Small intestine (tissue), 7 donors: ENCODE data around the gene CORO1C. TPM values are rescaled to one million over a fixed set of nuclear protein-coding genes. Genes with fewer than 3 reads are reported as not detected.

Experiments used
- DNase-seq, 2 donors: peaks; one replicate each; pipeline versions ENCODE4 v3.0.0 to v3.0.0-alpha.2; 2013
- FAIRE-seq: peaks from 2 replicates; lab custom pipeline; 2012; peaks lifted over from hg19 to GRCh38; lab: Jason Lieb, UNC
- H3K27ac ChIP-seq, 3 donors: one replicate each; pipeline ENCODE4 v1.5.1; 2013; ENCODE audit warnings: low read length in 2 of 3, mild to moderate bottlenecking in 2 of 3, control low read depth in 1 of 3, inconsistent platforms in 1 of 3, low read depth in 1 of 3, moderate library complexity in 1 of 3
- H3K27me3 ChIP-seq, 3 donors: one replicate each; pipeline ENCODE4 v1.6.1; 2013; ENCODE audit warnings: low read length in 3 of 3, inconsistent platforms in 1 of 3; ENCODE audit not compliant: control insufficient read depth in 3 of 3, insufficient read depth in 3 of 3
- H3K36me3 ChIP-seq, 3 donors: one replicate each; pipeline ENCODE4 v1.6.1; 2013; ENCODE audit warnings: low read length in 3 of 3, inconsistent platforms in 1 of 3, low read depth in 1 of 3, mild to moderate bottlenecking in 1 of 3, moderate library complexity in 1 of 3; ENCODE audit not compliant: control insufficient read depth in 3 of 3, insufficient read depth in 2 of 3
- H3K4me1 ChIP-seq, 3 donors: one replicate each; pipeline ENCODE4 v1.6.1; 2013; ENCODE audit warnings: low read length in 2 of 3, inconsistent platforms in 1 of 3, low read depth in 1 of 3, mild to moderate bottlenecking in 1 of 3, moderate library complexity in 1 of 3; ENCODE audit not compliant: control insufficient read depth in 3 of 3, insufficient read depth in 2 of 3
- H3K4me3 ChIP-seq, 3 donors: one replicate each; pipeline ENCODE4 v1.5.1; 2013; ENCODE audit warnings: low read length in 3 of 3, control low read depth in 1 of 3, inconsistent platforms in 1 of 3, low read depth in 1 of 3, mild to moderate bottlenecking in 1 of 3, moderate library complexity in 1 of 3
- H3K9me3 ChIP-seq, 2 donors: one replicate each; pipeline ENCODE4 v1.6.1; 2013; ENCODE audit warnings: low read depth in 1 of 2, low read length in 1 of 2; ENCODE audit not compliant: control insufficient read depth in 2 of 2, insufficient read depth in 1 of 2
- WGBS, 3 donors: extraction: QIAGEN DNeasy Blood & Tissue Kit; methylation state at CpG; one replicate each; pipeline ENCODE4 v1.1.7; 2013; 5-methylcytosine and 5-hydroxymethylcytosine counted together
- polyA plus RNA-seq, 4 donors: library from polyadenylated mRNA; stranded (reverse) in 3 of 4; unstranded in 1 of 4; fragments of 200-250 nt in 3 of 4; fragments of 120-200 nt in 1 of 4; gene quantifications; one replicate each; pipeline versions ENCODE4 v1.2.1 to v1.2.3, GENCODE V29; 2013
- donor health status: healthy with polysubstance abuse.
- donor health status: control.
- donor health status: control.
- donor health status: Bipolar disorder and iron deficiency.
- donor health status: healthy.

The CORO1C gene
- polyA plus RNA-seq, 4 donors, result 22.2 to 59.2 (median 33.0) TPM

GRCh38 chr12:108691998-108692808 lies 39.1 kb downstream of the CORO1C start:
- no peak for FAIRE-seq

DNA sequence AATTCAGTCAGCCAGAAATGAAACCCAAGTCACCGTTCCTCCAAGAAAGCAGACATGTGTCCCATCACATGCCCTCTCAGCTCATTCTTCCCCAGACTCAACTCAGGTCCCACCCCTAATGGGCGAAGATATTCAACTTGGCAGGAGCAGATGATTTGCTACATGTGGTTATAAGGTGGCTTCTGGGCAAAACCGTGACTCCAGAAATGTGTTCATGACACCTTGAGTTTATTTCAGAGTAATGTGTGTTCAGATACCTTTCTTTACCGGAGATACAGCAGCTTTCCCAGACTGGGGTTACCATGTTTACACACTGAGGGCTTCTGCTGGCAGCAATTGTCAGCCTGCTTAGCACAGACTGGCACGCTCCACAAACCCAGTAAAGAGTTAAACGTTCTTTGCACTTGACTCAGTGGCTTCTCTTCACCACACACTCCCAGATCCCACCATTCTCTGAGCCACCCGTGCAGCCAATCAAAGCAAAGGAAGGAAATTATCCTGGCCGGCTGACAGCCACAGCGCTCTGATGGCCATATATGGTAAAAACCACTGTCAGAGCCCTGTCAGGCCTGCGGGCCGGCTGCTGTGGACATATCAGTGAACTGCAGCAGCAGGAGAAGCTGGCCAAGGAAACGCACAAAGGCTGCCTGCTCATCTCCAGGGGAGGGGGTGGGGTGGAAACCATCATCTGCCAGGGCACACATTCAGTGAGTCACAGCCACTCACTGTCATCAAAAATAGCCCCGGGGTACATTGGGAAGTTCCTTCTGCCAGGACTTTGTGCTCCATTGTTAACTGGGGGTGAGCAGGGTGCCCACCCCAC lies 39.9 kb downstream of the CORO1C start:
- 15 to 30% (median 25%) methylated on average over 13 of the region's 13 CpGs for WGBS, 3 donors
- FAIRE-seq, result no peak
- H3K4me3 ChIP-seq, result peak overlapping the region in 1 of 3 donors; percentile 3

More at GRCh38 chr12:108691998-108692808, 39.1 kb downstream of the CORO1C start:
- Histone ChIP-seq H3K4me3 (no peak overlapping the region), H3K4me1 (peaks cover 0 to 18% (median 12%) of the 10 kb centered on the region in 3 donors), H3K36me3 (peaks cover 0 to 6% (median 0%) of the 10 kb centered on the region in 3 donors), H3K9me3 (no peaks in the 10 kb centered on the region), H3K27me3 (no peaks in the 10 kb centered on the region), H3K27ac (peak overlapping the region; percentile 44 to 90 (median 64))
- no peak for DNase-seq
- 41 to 62% (median 56%) methylated on average over 9 of the region's 9 CpGs for WGBS, 3 donors

GRCh38 chr12:108690542-108691174 lies 40.7 kb downstream of the CORO1C start:
- DNase-seq (no peak), FAIRE-seq (no peak)
- 69 to 83% (median 79%) methylated on average over 4 of the region's 4 CpGs for WGBS, 3 donors
- H3K4me3 ChIP-seq, result no peak overlapping the region
- H3K27ac ChIP-seq, result peak overlapping the region in 2 of 3 donors; percentile 64 to 90
- no peaks in the 10 kb centered on the region for H3K27me3 ChIP-seq
- peaks cover 0 to 18% (median 10%) of the 10 kb centered on the region in 3 donors for H3K4me1 ChIP-seq
- H3K36me3 ChIP-seq, result peaks cover 0 to 6% (median 0%) of the 10 kb centered on the region in 3 donors
- no peaks in the 10 kb centered on the region for H3K9me3 ChIP-seq

More for the DNA sequence above, 39.9 kb downstream of the CORO1C start:
- no peaks in the 10 kb centered on the region for H3K27me3 ChIP-seq
- peaks cover 0 to 6% (median 0%) of the 10 kb centered on the region in 3 donors for H3K36me3 ChIP-seq
- DNase-seq, result peak; percentile 54 to 89
- H3K9me3 ChIP-seq, result no peaks in the 10 kb centered on the region
- peaks cover 0 to 18% (median 12%) of the 10 kb centered on the region in 3 donors for H3K4me1 ChIP-seq
- peak overlapping the region; percentile 44 to 90 (median 64) for H3K27ac ChIP-seq

- Histone ChIP-seq H3K4me3 (no peak overlapping the region), H3K9me3 (no peaks in the 10 kb centered on the region), H3K27me3 (no peaks in the 10 kb centered on the region), H3K4me1 (peaks cover 0 to 18% (median 10%) of the 10 kb centered on the region in 3 donors), H3K36me3 (peaks cover 0 to 6% (median 0%) of the 10 kb centered on the region in 3 donors), H3K27ac (peak overlapping the region; percentile 34 to 55 (median 43))
- no peak for FAIRE-seq
- DNase-seq, result no peak
Measured at GRCh38 chr12:108690191-108690518, 41.2 kb downstream of the CORO1C start.

DNA sequence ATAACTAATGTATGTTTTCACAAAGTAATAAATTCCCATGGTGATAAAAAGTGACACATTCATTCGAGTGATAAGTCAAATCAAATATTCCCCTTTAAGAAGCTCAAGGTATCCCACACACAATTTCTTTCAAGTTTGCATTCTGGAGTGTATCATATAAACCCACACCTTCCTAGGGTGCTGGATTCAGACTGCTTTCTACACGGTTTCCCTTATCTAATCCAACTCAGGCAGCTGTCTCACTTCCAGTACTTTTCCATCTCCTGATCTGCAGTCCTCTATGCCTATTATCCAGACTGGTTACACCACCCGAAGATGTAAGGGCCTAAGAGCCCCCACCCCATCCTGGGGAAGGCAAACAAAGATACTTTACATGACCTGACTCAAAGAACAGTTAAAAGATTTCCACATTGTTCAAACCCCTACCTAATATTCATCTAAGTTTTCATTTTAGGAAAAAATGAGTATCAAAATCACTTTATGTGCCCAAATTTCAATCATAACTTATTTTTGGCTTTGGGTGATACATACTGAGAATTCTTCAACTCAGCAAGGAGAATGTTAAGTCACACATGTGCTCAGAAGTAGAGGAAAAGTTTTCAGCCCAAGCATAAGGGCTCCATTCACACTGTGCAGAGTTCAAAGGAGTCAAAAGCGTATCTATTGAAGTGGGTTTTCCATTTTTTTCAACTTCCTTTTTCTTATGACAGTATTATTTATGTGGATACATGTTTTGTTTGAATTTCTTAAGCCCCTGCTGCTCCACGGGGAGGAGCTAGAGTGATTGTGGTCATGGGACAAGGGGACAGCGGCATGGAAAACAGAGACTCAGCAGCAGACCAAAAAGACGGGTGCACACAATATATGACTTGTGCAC lies 41.8 kb downstream of the CORO1C start:
- WGBS, 3 donors, result 33 to 58% (median 49%) methylated on average over 7 of the region's 7 CpGs

DNA sequence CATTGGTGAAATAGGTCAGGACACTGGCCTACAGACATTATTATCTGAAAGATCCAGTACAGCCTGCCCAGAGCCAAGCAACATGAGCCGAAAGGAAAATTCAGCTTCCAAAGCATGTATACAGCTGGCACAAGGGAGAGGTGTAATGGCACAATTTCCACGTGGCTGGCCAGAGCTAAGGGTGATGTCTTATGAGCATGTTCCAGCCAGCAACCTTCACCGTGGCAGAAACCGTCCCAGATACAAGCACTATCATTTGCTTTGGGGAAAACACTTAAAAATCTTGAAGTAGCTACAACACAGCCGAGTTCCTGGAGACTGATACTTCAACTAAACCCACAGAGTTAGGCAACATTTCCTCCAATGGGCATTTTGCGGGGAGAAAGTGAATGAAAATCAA lies 44.5 kb downstream of the CORO1C start:
- H3K27ac ChIP-seq, result peak overlapping the region in 1 of 3 donors; percentile 75

More for the DNA sequence above, 41.8 kb downstream of the CORO1C start:
- no peaks in the 10 kb centered on the region for H3K9me3 ChIP-seq
- peaks cover 0 to 18% (median 10%) of the 10 kb centered on the region in 3 donors for H3K4me1 ChIP-seq
- H3K36me3 ChIP-seq, result peaks cover 0 to 4% (median 0%) of the 10 kb centered on the region in 3 donors
- no peak for DNase-seq
- peak overlapping the region; percentile 34 to 92 (median 55) for H3K27ac ChIP-seq
- FAIRE-seq, result no peak
- no peak overlapping the region for H3K4me3 ChIP-seq
- no peaks in the 10 kb centered on the region for H3K27me3 ChIP-seq

DNA sequence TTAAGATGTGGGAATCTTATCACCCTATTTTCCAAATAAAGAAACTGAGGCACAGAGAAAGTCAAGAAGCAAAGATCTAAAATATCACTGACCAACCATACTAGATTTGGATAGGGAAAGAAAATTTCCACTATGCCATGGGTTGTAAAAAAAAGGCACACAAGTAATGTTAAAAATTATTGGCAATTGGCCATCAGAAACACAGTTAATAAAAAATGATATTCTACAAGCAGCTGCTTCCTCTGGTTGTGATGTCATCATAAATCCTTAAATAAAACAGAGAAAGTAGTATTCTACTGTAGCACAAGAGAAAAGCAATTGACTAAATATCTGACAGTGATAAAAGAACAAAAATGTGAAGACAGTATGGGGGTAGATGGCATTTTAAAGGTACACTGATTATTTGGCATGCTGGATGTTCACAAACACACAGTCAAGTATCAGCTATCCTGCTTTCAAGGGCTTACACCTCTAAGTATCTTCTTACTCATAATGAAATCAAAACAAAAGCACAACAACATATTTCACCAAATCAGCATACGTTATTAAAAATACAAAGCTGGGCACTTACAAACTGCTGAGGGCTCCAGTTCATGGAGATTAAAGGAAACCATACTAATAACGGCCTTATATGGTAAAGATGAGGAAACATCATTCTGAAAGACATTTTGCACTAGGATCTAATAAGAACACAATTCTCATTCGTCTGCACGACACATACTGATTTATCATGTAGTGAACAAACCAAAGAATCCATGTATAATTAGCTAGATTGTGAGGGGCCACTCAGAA lies 45.7 kb downstream of the CORO1C start:
- 56 to 88% (median 64%) methylated on average over 4 of the region's 4 CpGs for WGBS, 3 donors

More for the DNA sequence above, 44.5 kb downstream of the CORO1C start:
- H3K4me1 ChIP-seq, result peaks cover 0 to 12% (median 10%) of the 10 kb centered on the region in 3 donors
- H3K36me3 ChIP-seq, result no peaks in the 10 kb centered on the region
- no peaks in the 10 kb centered on the region for H3K9me3 ChIP-seq
- DNase-seq (no peak), FAIRE-seq (no peak)
- H3K27me3 ChIP-seq, result no peaks in the 10 kb centered on the region
- WGBS, 3 donors, result 74 to 93% (median 90%) methylated on average over 6 of the region's 6 CpGs
- no peak overlapping the region for H3K4me3 ChIP-seq

More for the DNA sequence above, 45.7 kb downstream of the CORO1C start:
- Histone ChIP-seq H3K27me3 (no peaks in the 10 kb centered on the region), H3K4me1 (peaks cover 0 to 6% (median 3%) of the 10 kb centered on the region in 3 donors), H3K4me3 (no peak overlapping the region), H3K36me3 (no peaks in the 10 kb centered on the region), H3K27ac (peak overlapping the region in 2 of 3 donors; percentile 19 to 58), H3K9me3 (no peaks in the 10 kb centered on the region)
- DNase-seq (no peak), FAIRE-seq (no peak)
